ENCODE results near the gene KRTAP10-10. TPM values are rescaled to one million over a fixed set of nuclear protein-coding genes. Genes with fewer than 3 reads are reported as not detected.

Gene KRTAP10-10, protein sequence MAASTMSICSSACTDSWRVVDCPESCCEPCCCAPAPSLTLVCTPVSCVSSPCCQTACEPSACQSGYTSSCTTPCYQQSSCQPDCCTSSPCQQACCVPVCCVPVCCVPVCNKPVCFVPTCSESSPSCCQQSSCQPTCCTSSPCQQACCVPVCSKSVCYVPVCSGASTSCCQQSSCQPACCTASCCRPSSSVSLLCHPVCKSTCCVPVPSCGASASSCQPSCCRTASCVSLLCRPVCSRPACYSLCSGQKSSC
- not detected in 2 replicates for total RNA-seq

DNA sequence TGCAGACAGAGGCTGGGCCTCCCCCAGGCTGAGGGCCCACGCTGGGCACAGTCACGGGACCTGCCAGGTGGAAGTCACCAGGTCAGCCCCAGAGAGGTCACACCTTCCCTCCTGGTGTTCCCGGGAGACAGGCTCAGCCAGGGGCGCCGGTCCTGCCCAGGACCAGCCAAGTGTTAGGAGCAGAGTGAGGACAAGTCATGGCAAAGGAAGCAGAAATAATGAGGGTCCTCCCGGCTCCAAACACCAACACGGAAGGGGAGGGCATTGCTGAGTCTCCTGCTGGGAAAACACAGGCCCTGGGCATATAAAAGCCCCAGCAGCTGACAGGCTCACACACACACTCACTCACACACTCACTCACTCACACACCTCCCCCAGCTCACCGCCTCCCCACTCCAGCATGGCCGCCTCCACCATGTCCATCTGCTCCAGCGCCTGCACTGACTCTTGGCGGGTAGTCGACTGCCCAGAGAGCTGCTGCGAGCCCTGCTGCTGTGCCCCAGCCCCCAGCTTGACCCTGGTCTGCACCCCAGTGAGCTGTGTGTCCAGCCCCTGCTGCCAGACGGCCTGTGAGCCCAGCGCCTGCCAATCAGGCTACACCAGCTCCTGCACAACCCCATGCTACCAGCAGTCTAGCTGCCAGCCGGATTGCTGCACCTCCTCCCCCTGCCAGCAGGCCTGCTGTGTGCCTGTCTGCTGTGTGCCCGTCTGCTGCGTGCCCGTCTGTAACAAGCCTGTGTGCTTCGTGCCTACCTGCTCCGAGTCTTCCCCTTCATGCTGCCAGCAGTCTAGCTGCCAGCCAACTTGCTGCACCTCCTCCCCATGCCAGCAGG is at the start of gene KRTAP10-10:
Gene KRTAP10-10, plus strand, starts transcription at position 339 of the 833 bp plus-strand sequence. Its CDS starts 62 bp downstream, at position 401.

DNA sequence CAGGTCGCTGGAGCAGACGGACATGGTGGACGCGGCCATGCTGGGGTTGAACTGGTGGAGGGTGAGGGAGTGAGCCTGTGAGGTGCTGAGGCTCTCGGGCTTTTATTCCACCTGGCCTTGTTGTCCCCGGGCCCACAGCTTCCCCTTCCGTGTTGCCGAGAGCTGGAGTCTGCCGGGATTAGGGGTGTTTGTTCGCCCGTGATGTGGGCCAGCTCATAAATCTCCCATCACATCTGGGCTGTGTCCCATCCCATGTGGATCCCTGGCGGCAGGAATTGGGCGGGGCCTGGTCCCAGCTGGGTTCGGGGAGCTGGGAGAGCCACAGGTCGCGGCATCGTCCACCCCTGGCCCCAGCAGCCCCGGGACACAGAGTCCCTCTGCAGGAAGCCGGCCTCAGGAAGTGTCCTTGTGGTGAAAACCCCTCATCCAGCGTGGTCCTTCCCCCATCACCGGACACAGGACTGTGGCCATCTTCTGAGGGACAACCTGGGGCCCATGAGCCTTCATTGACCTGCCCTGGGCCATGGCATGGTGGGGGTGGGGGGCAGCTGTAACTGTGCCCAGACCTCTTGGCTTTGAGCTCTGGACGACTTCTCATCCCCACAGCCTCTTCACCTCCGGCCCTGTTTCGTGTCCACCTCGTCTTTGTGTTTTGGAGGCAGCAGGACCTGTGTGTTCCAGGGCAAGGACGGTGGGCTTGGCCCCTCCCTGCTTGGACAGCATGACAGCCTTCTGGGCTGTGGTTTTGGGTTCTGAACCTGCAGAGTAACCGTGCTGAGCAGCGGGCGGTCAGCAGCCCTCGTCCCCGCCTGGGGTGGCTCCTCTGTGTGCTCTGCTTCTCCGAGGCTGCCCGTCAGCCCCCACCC is 44.5 kb upstream of the KRTAP10-10 start, which contains the start of gene KRTAP10-6:
Gene KRTAP10-6, minus strand, starts transcription at position 60 of the 866 bp plus-strand sequence. Its CDS starts 21 bp downstream, at position 39.

DNA sequence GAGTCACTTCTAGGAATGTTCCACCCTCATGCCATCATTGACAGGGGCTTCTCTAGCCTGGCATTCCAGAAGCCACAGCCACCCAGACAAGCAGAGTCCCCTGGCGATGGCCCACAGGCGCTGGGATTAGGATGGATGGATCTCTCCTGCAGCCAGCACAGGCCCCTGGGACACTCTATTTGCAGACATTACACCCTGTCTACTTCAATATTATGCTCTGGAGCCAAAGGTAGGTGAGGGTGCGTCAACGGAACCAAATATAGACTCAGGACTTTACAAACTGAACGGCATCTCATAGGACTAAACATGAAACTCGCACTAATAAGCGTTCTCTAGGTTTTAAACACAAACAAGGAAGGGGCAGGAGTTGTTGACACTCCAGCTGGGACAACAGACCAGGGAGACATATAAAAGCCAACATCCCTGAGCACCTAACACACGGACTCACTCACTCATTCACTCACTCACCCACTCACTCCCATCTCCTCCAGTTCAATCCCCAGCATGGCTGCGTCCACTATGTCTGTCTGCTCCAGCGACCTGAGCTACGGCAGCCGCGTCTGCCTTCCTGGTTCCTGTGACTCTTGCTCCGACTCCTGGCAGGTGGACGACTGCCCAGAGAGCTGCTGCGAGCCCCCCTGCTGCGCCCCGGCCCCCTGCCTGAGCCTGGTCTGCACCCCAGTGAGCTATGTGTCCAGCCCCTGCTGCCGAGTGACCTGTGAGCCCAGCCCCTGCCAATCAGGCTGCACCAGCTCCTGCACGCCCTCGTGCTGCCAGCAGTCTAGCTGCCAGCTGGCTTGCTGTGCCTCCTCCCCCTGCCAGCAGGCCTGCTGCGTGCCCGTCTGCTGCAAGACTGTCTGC is 36.8 kb upstream of the KRTAP10-10 start, which contains the start of gene KRTAP10-7:
Gene KRTAP10-7, plus strand, starts transcription at position 480 of the 861 bp plus-strand sequence. Its CDS starts 25 bp downstream, at position 505.

DNA sequence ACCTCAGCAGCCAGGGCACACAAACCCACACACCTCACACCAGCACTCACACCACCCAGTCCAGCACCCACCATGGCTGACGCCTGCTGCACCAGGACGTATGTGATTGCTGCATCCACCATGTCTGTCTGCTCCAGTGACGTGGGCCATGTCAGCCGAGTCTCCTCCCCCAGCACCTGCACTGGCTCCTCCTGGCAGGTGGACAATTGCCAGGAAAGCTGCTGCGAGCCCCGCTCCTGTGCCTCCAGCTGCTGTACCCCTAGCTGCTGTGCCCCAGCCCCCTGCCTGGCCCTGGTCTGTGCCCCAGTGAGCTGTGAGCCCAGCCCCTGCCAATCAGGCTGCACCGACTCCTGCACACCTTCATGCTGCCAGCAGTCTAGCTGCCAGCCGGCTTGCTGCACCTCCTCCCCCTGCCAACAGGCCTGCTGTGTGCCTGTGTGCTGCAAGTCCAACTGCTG is 25.1 kb upstream of the KRTAP10-10 start, which contains the start of gene KRTAP10-8:
Gene KRTAP10-8, plus strand, starts transcription at position 51 of the 458 bp plus-strand sequence. Its CDS starts 22 bp downstream, at position 73.

DNA sequence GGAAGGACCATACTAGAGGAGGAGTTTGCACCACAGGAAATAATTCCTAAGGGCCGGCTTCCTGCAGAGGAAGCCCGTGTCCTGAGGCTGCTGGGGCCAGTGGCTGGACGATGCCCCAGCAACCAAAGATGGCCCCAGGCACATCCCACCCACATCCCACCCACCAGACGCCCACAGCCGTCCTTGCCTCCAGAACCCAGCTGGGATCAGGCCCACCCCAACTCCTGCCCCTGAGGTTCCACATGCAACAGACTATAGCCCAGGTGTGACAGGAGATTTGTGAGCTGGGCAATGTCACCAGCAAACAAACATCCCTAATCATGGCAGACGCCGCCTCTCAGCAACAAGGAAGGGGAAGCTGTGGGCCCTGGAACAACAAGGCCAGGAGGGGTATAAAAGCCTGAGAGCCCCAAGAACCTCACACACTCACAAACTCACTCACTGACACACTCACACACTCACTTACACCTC is 10.4 kb upstream of the KRTAP10-10 start, which contains the start of gene KRTAP10-9:
Gene KRTAP10-9, plus strand, starts transcription at position 421 of the 471 bp plus-strand sequence. CDS start 79 bp downstream, outside the sequence.

DNA sequence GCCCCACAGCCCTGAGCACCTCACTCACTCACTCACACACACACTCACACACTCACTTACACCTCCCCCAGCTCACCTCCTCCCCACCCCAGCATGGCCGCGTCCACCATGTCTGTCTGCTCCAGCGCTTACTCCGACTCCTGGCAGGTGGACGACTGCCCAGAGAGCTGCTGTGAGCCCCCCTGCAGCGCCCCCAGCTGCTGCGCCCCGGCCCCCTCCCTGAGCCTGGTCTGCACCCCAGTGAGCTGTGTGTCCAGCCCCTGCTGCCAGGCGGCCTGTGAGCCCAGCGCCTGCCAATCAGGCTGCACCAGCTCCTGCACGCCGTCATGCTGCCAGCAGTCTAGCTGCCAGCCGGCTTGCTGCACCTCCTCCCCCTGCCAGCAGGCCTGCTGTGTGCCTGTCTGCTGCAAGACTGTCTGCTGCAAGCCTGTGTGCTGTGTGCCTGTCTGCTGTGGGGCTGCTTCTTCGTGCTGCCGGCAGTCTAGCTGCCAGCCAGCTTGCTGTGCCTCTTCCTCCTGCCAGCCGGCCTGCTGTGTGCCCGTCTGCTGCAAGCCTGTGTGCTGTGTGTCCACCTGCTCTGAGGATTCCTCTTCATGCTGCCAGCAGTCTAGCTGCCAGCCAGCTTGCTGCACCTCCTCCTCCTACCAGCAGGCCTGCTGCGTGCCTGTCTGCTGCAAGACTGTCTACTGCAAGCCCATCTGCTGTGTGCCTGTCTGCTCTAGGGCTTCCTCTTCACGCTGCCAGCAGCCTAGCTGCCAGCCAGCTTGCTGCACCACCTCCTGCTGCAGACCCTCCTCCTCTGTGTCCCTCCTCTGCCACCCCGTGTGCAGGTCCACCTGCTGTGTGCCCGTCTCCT is 9.4 kb downstream of the KRTAP10-10 start, which contains the start of gene KRTAP10-11:
Gene KRTAP10-11, plus strand, starts transcription at position 49 of the 856 bp plus-strand sequence. Its CDS starts 45 bp downstream, at position 94.

DNA sequence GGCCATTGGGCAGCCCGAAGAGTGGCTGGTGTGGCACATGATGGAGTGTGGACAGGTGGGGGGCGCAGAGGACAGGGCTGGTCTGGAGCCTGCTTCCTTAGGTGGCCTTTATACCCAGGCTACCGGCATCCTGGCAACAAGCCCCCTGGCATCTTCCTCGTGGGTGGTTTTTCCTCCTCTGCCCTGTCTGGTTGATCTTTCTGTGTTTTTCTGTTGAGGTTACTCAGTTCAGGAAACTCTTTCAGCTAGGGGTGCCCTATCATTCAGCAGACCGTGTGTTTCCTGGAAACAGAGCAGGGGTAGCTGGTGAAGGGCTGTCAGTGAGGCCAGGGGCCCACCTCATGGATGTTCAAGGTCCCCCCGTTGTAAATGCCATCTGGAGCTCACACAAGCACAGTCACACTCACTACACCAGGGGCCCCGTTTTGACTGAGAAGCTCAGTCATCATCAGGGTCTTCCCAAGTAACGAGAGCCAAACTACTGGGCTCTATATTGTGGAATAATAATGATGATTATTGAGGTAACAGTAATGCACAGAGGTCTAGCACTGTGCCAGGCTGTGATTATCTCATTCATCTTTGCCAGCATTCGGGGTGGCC is 17.5 kb downstream of the KRTAP10-10 start, which contains the start of gene KRTAP12-4:
Gene KRTAP12-4, minus strand, starts transcription at position 84 of the 600 bp plus-strand sequence. Its CDS starts 45 bp downstream, at position 39.

DNA sequence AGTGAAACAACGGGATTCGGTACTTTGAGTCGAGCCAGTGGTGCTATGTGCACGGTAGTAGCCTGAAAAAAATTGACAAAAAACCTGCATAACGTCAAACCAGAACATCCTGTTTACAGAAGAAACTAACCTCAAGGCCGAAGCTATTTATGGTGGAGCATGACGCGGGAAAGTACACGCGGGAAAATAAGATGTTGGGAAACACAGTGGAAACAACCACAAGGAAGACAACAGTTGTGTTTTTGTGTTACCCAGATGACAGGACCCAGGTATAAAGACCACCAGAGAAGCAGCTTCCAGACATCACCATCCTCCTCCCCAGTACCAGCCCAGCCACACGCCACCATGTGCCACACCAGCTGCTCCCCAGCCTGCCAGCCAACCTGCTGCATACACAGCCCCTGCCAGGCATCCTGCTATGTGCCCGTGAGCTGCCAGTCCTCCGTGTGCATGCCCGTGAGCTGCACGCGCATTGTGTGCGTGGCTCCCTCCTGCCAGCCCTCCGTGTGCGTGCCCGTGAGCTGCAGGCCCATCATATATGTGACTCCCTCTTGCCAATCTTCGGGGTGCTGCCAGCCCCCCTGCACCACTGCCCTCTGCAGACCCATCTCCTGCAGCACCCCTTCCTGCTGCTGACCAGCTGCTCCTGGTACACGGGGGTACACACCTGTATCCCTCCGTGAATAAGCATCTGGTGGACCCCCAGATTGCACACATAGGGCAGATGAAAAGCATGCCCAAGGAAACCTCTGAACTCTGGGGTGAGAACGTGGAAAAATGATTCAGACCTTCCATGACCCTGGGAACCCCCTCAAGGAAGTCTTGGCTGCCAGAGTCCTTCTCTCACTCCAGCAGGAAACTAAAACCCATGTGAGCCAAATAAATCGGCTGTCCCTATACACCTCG is 20.7 kb downstream of the KRTAP10-10 start, which contains the start of gene KRTAP12-3:
Gene KRTAP12-3, plus strand, starts transcription at position 298 of the 906 bp plus-strand sequence. Its CDS starts 48 bp downstream, at position 346.

DNA sequence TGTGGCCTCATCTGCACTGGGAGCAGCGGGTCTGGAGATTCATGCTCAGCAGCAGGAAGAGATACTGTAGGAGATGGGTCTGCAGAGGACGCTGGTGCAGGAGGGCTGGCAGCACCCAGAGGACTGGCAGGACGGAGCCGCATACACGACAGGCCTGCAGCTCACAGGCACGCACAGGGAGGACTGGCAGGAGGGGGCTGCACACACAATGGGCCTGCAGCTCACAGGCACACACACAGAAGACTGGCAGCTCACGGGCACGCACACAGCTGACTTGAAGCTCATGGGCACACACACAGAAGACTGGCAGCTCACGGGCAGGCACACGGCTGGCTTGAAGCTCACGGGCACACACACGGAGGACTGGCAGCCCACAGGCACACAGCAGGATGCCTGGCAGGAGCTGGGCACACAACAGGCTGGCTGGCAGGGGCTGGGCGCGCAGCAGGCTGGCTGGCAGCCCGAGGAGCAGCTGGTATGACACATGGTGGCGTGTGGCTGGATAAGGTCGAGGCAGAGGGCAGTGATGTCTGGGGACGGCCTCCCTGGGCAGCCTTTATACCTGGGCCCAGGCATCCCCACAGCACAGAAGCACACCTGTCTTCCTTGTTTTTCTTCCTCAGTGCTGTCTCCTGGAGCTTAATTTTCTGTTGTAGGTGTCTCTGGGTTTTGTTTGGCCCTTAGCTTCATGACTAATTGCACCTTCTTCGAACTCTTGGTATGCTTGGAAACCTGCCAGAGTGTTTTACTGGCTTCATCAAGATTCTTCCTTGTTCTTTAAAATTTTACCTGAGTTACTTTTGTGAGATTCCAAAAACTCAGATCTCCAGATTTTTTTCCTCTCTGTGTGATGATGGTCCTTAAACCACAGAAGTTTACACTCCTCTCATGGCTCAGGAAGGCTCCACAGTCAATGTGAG is 29.5 kb downstream of the KRTAP10-10 start, which contains the start of gene KRTAP12-2:
Gene KRTAP12-2, minus strand, starts transcription at position 527 of the 920 bp plus-strand sequence. Its CDS starts 41 bp downstream, at position 486.

DNA sequence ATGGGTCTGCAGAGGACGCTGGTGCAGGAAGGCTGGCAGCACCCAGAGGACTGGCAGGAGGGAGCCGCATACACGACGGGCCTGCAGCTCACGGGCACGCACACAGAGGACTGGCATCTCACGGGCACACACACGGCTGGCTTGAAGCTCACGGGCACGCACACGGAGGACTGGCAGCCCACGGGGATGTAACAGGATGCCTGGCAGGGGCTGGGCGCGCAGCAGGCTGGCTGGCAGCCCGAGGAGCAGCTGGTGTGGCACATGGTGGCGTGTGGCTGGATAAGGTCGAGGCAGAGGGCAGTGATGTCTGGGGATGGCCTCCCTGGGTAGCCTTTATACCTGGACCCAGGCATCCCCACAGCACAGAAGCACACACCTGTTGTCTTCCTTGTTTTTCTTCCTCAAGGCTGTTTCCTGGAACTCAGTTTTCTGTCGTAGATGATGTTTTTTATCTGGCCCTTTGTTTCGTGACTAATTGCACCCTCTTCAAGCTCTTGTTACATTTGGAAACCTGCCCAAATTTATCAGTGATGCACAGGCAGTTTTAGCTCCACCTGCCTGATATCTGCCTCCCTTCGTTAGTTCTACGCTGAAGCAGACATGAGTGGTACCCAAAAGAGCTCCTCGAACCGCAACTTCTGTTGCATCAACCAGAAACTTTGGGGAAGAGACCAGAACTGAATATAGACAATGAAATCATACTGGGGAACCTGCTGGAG is 44.9 kb downstream of the KRTAP10-10 start, which contains the start of gene KRTAP12-1:
Gene KRTAP12-1, minus strand, starts transcription at position 303 of the 719 bp plus-strand sequence. Its CDS starts 40 bp downstream, at position 263.

Other genes starting within 250 kb of the KRTAP10-10 start
- 0.78 and 0.89 TPM in 2 replicates for gene LRRC3, start 181.8 kb upstream of the KRTAP10-10 start, total RNA-seq
- gene KRTAP10-1, start 97.2 kb upstream of the KRTAP10-10 start, total RNA-seq = not detected in 2 replicates
- not detected in 2 replicates for gene KRTAP10-2, start 85.9 kb upstream of the KRTAP10-10 start, total RNA-seq
- not detected in 2 replicates for gene KRTAP10-3, start 78.6 kb upstream of the KRTAP10-10 start, total RNA-seq
- not detected in 2 replicates for gene KRTAP10-4, start 63.6 kb upstream of the KRTAP10-10 start, total RNA-seq
- gene KRTAP10-5, start 56.8 kb upstream of the KRTAP10-10 start, total RNA-seq = not detected in 2 replicates
- gene KRTAP10-6, start 44.9 kb upstream of the KRTAP10-10 start, total RNA-seq = not detected in 2 replicates
- not detected in 2 replicates for gene KRTAP10-7, start 36.8 kb upstream of the KRTAP10-10 start, total RNA-seq
- gene KRTAP10-8, start 25.3 kb upstream of the KRTAP10-10 start, total RNA-seq = not detected in 2 replicates
- gene KRTAP10-9, start 10.3 kb upstream of the KRTAP10-10 start, total RNA-seq = not detected in 2 replicates
- not detected in 2 replicates for gene KRTAP10-11, start 9.1 kb downstream of the KRTAP10-10 start, total RNA-seq
- not detected in 2 replicates for gene KRTAP12-4, start 17.3 kb downstream of the KRTAP10-10 start, total RNA-seq
- not detected in 2 replicates for gene KRTAP12-3, start 20.6 kb downstream of the KRTAP10-10 start, total RNA-seq
- gene KRTAP12-2, start 29.6 kb downstream of the KRTAP10-10 start, total RNA-seq = not detected in 2 replicates
- gene KRTAP12-1, start 44.8 kb downstream of the KRTAP10-10 start, total RNA-seq = not detected in 2 replicates
- gene KRTAP10-12, start 59.8 kb downstream of the KRTAP10-10 start, total RNA-seq = not detected in 2 replicates
- not detected in 2 replicates for gene TSPEAR, start 74.2 kb downstream of the KRTAP10-10 start, total RNA-seq
- 64.4 and 85.2 TPM in 2 replicates for gene UBE2G2, start 164.5 kb downstream of the KRTAP10-10 start, total RNA-seq
- gene SUMO3, start 180.7 kb downstream of the KRTAP10-10 start, total RNA-seq = 65.6 and 93.1 TPM in 2 replicates
- 377 and 440 TPM in 2 replicates for gene PTTG1IP, start 236.3 kb downstream of the KRTAP10-10 start, total RNA-seq

Data from smooth muscle cell of the umbilical artery (primary cell).